Smooth muscle cell (in vitro differentiated cells): ENCODE results near the gene SLIT3. TPM values are rescaled to one million over a fixed set of nuclear protein-coding genes. Genes with fewer than 3 reads are reported as not detected.

Experiments used
- DNase-seq: peaks from one replicate; lab custom pipeline; 2025; ENCODE audit not compliant: unreplicated experiment; lab: John Stamatoyannopoulos, UW
- H2AFZ ChIP-seq: fragments of 200-600 bp; sonication (generic); 2 replicates; pipeline ENCODE4 v1.6.0; 2016; ENCODE audit warnings: antibody characterized with exemption, low read depth, mild to moderate bottlenecking
- H3F3A ChIP-seq: fragments of 200-600 bp; sonication (generic); 2 replicates; pipeline ENCODE4 v1.6.0; 2017; ENCODE audit warnings: antibody characterized with exemption, low read depth
- H3K27ac ChIP-seq: fragments of 200-600 bp; sonication (generic); 2 replicates; pipeline ENCODE4 v1.5.1; 2016; ENCODE audit warnings: low read depth, mild to moderate bottlenecking
- H3K27me3 ChIP-seq: fragments of 200-600 bp; sonication (generic); 2 replicates; pipeline ENCODE4 v1.6.1; 2016; ENCODE audit warnings: low read depth, mild to moderate bottlenecking
- H3K36me3 ChIP-seq: fragments of 200-600 bp; sonication (generic); 2 replicates; pipeline ENCODE4 v1.5.1; 2016; ENCODE audit warnings: low read depth
- H3K4me1 ChIP-seq: fragments of 200-600 bp; sonication (generic); 2 replicates; pipeline ENCODE4 v1.5.1; 2016; ENCODE audit warnings: low read depth
- H3K4me2 ChIP-seq: fragments of 200-600 bp; sonication (generic); 2 replicates; pipeline ENCODE4 v1.6.0; 2016; ENCODE audit warnings: mild to moderate bottlenecking
- H3K4me3 ChIP-seq: fragments of 200-600 bp; sonication (generic); 2 replicates; pipeline ENCODE4 v1.5.1; 2016; ENCODE audit warnings: mild to moderate bottlenecking
- H3K79me2 ChIP-seq: fragments of 200-600 bp; sonication (generic); 2 replicates; pipeline ENCODE4 v1.6.0; 2016; ENCODE audit warnings: low read depth, mild to moderate bottlenecking
- H3K9ac ChIP-seq: fragments of 200-600 bp; sonication (generic); 2 replicates; pipeline ENCODE4 v1.6.0; 2016; ENCODE audit warnings: low read depth
- H3K9me3 ChIP-seq: fragments of 200-600 bp; sonication (generic); replicated peaks from 2 replicates; pipeline ENCODE4 v1.5.1; 2016; ENCODE audit warnings: low read depth
- H4K20me1 ChIP-seq: fragments of 200-600 bp; sonication (generic); 2 replicates; pipeline ENCODE4 v1.6.0; 2016; ENCODE audit warnings: low read depth
- WGBS: methylation state at CpG from one replicate; pipeline ENCODE4 v1.1.7; 2016; ENCODE audit warnings: low lambda C conversion rate; 5-methylcytosine and 5-hydroxymethylcytosine counted together
- polyA plus RNA-seq: library from polyadenylated mRNA; unstranded; fragments of >200 nt; fragmentation: Nextera tagmentation; extraction: Ambion mirVana; gene quantifications from 2 replicates; pipeline ENCODE4 v1.2.1, GENCODE V29; 2016
- total RNA-seq: library from RNA; depleted of rRNA; stranded (reverse); fragments of >200 nt; gene quantifications from 2 replicates; pipeline ENCODE4 v1.2.3, GENCODE V29; 2014
- TF ChIP-seq, protein P1 (sequence below): fragments of 200-600 bp; sonication (generic); IDR thresholded peaks from 2 replicates; pipeline ENCODE4 v1.5.1; 2017; ENCODE audit warnings: borderline replicate concordance, mild to moderate bottlenecking, antibody characterized with exemption; ENCODE audit not compliant: insufficient read depth, poor library complexity, severe bottlenecking

SLIT3 gene
- total and polyA plus RNA-seq, 2 experiments from 2014 or later: 25.4 to 29.5 TPM

DNA sequence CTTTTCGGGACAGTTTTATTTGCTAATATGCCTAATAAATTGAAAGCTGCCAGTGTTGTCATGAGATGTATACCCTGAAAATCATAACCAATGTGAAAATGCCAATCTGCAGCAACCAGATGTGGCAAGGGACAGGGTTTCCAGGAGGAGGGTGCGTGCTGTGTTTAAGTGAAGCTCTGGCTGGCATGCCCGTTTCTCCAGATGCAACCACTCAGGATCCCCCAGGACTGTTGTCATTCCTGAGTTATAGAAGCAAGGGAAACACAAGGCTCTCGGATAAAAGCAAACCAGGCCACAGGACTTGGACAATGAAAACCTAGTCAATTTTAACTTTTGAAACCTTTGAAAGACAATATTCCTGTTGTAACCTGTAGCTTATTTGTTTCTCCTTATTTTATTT is 360.2 kb downstream of the SLIT3 start:
- H4K20me1 ChIP-seq: no peaks in the 10 kb centered on the region
- 54% methylated on average over 4 of the region's 4 CpGs for WGBS
- peak overlapping the region; percentile 88 for H3K27ac ChIP-seq
- no peak overlapping the region for H3K4me3 ChIP-seq
- no peak overlapping the region for H2AFZ ChIP-seq
- peaks cover 7% of the 10 kb centered on the region for H3K4me1 ChIP-seq
- no peaks in the 10 kb centered on the region for H3K79me2 ChIP-seq
- DNase-seq: no peak
- H3K27me3 ChIP-seq: no peaks in the 10 kb centered on the region
- peak overlapping the region; percentile 10 for H3K4me2 ChIP-seq
- no peaks in the 10 kb centered on the region for H3K9me3 ChIP-seq
- peaks cover 21% of the 10 kb centered on the region for H3F3A ChIP-seq
- no peak overlapping the region for H3K9ac ChIP-seq
- TF ChIP-seq, protein P1, sequence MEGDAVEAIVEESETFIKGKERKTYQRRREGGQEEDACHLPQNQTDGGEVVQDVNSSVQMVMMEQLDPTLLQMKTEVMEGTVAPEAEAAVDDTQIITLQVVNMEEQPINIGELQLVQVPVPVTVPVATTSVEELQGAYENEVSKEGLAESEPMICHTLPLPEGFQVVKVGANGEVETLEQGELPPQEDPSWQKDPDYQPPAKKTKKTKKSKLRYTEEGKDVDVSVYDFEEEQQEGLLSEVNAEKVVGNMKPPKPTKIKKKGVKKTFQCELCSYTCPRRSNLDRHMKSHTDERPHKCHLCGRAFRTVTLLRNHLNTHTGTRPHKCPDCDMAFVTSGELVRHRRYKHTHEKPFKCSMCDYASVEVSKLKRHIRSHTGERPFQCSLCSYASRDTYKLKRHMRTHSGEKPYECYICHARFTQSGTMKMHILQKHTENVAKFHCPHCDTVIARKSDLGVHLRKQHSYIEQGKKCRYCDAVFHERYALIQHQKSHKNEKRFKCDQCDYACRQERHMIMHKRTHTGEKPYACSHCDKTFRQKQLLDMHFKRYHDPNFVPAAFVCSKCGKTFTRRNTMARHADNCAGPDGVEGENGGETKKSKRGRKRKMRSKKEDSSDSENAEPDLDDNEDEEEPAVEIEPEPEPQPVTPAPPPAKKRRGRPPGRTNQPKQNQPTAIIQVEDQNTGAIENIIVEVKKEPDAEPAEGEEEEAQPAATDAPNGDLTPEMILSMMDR: no peak
- H3K36me3 ChIP-seq: no peaks in the 10 kb centered on the region

DNA sequence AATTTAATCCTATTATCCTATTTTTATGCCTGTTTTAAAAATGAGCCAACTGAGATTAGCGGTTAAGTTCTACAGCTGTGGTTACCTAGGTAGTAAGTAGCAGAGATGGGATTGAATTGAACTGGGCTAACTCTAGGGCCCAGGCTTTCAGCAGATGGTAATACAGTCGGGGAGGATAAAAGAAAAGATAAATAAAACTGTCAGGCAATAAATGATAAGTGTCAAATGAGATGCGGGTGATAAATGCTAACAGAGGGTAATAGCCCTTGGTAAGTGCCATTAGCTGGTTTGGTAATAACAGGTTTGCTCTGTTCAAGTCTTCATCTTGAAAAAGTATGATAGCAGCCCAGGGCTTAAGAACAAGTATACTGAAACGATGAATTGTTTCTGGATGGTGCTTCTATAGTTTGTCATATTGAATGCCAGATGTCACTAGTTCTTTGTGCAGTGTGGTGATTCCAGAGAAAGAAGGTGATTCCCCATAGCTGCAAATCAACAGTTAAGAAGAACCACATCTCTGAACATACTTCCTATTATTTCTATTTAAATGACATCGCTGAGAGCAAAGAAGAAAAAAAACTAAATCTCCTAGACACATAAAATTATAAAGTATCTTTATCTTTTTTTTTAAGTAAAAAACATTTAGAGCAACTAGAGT is 360.9 kb downstream of the SLIT3 start:
- peaks cover 26% of the 10 kb centered on the region for H3F3A ChIP-seq
- H3K4me1 ChIP-seq: peaks cover 14% of the 10 kb centered on the region
- H3K4me2 ChIP-seq: peak overlapping the region; percentile 10
- H2AFZ ChIP-seq: no peak overlapping the region
- 41% methylated on average over 5 of the region's 5 CpGs for WGBS
- H3K9ac ChIP-seq: no peak overlapping the region
- no peaks in the 10 kb centered on the region for H4K20me1 ChIP-seq
- H3K4me3 ChIP-seq: no peak overlapping the region
- no peaks in the 10 kb centered on the region for H3K36me3 ChIP-seq
- H3K27me3 ChIP-seq: no peaks in the 10 kb centered on the region
- no peak for DNase-seq
- H3K27ac ChIP-seq: peak overlapping the region; percentile 88
- H3K79me2 ChIP-seq: no peaks in the 10 kb centered on the region
- TF ChIP-seq, protein P1: no peak
- H3K9me3 ChIP-seq: no peaks in the 10 kb centered on the region

DNA sequence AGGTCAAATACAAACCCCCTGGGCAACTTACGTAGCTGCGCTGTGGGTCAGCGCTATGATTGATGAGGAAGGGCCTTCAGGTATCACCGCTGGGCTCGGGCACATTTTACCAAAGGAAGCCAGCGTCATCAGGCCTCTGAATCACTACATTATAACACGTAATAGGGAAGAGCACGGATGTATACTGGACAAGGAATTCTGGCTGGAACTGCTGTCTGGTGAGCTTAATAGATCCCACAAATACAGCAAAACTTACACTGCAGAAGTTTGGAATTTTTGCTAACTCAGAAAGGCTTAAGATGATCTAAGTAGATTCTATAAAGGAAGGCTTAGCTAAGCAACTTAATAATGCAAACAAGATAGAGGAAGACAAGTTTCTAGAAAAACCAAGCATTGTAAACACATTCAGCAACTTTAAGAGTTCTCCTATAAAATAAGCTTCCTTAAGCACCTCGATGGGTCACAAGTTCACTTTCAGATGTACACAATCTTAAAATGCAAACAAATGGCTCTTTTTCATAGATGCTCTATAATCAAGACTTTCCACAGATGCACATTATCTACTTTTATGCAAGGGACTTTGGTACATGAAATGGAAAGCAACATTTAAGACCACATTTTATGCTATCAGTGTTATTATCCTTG is 361.7 kb downstream of the SLIT3 start:
- H3K36me3 ChIP-seq: no peaks in the 10 kb centered on the region
- H3K27ac ChIP-seq: peak overlapping the region; percentile 88
- 39% methylated on average over 9 of the region's 9 CpGs for WGBS
- no peak overlapping the region for H3K4me3 ChIP-seq
- peaks cover 10% of the 10 kb centered on the region for H3K4me1 ChIP-seq
- no peaks in the 10 kb centered on the region for H4K20me1 ChIP-seq
- DNase-seq: no peak
- peak overlapping the region; percentile 59 for H3K9ac ChIP-seq
- no peaks in the 10 kb centered on the region for H3K79me2 ChIP-seq
- H3K27me3 ChIP-seq: no peaks in the 10 kb centered on the region
- TF ChIP-seq, protein P1: no peak
- H2AFZ ChIP-seq: no peak overlapping the region
- peak overlapping the region; percentile 33 for H3K4me2 ChIP-seq
- H3K9me3 ChIP-seq: no peaks in the 10 kb centered on the region
- H3F3A ChIP-seq: peaks cover 28% of the 10 kb centered on the region
